Heart left ventricle (tissue), 16 donors: ENCODE measurements around the gene EYS. TPM values are rescaled to one million over a fixed set of nuclear protein-coding genes. Genes with fewer than 3 reads are reported as not detected.

Source experiments
- ATAC-seq, 4 donors: fragments of 200-7000 bp; cut with Tn5 transposase; one replicate each; pipeline ENCODE4 v1.9.1; 2020 to 2022; ENCODE audit warnings: moderate library complexity in 4 of 4, mild to moderate bottlenecking in 3 of 4, moderate number of reproducible peaks in 1 of 4
- DNase-seq, 5 donors: peaks; one replicate each; pipeline ENCODE4 v3.0.0-alpha.2; 2020
- H3K27ac ChIP-seq, 12 donors: fragments of 200-600 bp; sonication (generic) in 4 of 12; one replicate each; pipeline versions ENCODE4 v1.5.0 to v1.8.0; 2016 to 2022; ENCODE audit warnings: mild to moderate bottlenecking in 2 of 12
- H3K27me3 ChIP-seq, 9 donors: fragments of 200-600 bp; sonication (generic) in 2 of 9; one replicate each; pipeline versions ENCODE4 v1.5.1 to v1.8.0; 2016 to 2022; ENCODE audit warnings: mild to moderate bottlenecking in 3 of 9
- H3K36me3 ChIP-seq, 9 donors: fragments of 200-600 bp; sonication (generic) in 2 of 9; one replicate each; pipeline versions ENCODE4 v1.5.0 to v1.8.0; 2018 to 2022; ENCODE audit warnings: mild to moderate bottlenecking in 2 of 9
- H3K4me1 ChIP-seq, 12 donors: fragments of 200-600 bp; sonication (generic) in 4 of 12; one replicate each; pipeline versions ENCODE4 v1.5.0 to v1.8.0; 2016 to 2022; ENCODE audit warnings: mild to moderate bottlenecking in 3 of 12
- H3K4me3 ChIP-seq, 12 donors: fragments of 200-600 bp; sonication (generic) in 4 of 12; one replicate each; pipeline versions ENCODE4 v1.5.0 to v1.8.0; 2017 to 2022; ENCODE audit warnings: mild to moderate bottlenecking in 9 of 12, moderate library complexity in 4 of 12
- H3K9me3 ChIP-seq, 12 donors: fragments of 200-600 bp; sonication (generic) in 4 of 12; one replicate each; pipeline versions ENCODE4 v1.5.0 to v1.8.0; 2016 to 2022; ENCODE audit warnings: mild to moderate bottlenecking in 1 of 12
- POLR2A ChIP-seq, 2 donors: fragments of 450-650 bp; IDR thresholded peaks; one replicate each; pipeline ENCODE4 v1.6.1; 2017; ENCODE audit warnings: antibody characterized with exemption in 2 of 2, mild to moderate bottlenecking in 2 of 2, moderate library complexity in 2 of 2
- WGBS, 4 donors: extraction: QIAGEN DNeasy Blood & Tissue Kit in 2 of 4; methylation state at CpG; one replicate each; pipeline versions ENCODE4 v1.1.5 to v1.1.7; 2013 to 2018; 5-methylcytosine and 5-hydroxymethylcytosine counted together
- intact Hi-C, 10 donors: fragments of 100-400 bp; cut with DNase I; formaldehyde crosslinking; loops; one replicate each; pipeline versions ENCODE4 v1.11.1 to v1.14.2; 2022
- polyA plus RNA-seq, 2 donors: library from polyadenylated mRNA; stranded (reverse); fragments of 200-250 nt; gene quantifications; one replicate each; pipeline ENCODE4 v1.2.3, GENCODE V29; 2013
- total RNA-seq, 9 donors: library from RNA; depleted of rRNA in 2 of 9; stranded (reverse); fragments of >200 nt in 2 of 9; fragmentation: NEBNext Ultra II Directional in 3 of 9; extraction: Animal tissue kit (Norgen Biotek cat#: 25700) in 3 of 9; gene quantifications; one replicate each; pipeline versions ENCODE4 v1.1.0 to v1.2.4, GENCODE V29; 2016 to 2023
- TF ChIP-seq, protein P1 (sequence below), 12 donors: fragments of 200-600 bp; sonication (generic) in 4 of 12; IDR thresholded peaks; one replicate each; pipeline versions ENCODE4 v1.5.0 to v1.8.0; 2018 to 2022; ENCODE audit warnings: antibody characterized with exemption in 12 of 12, mild to moderate bottlenecking in 5 of 12
- donor health status: ischemic (EF 13 %, LVEDD 7.1; RV severe dilation, severe dysfunction).
- donor health status: healthy with polysubstance abuse.
- donor health status: DM: no; HTN: yes; CAD: no.
- donor health status: DM: no; HTN: no; CAD: no.
- donor health status: ischemic (EF 25% LVEDD 6.9; RV normal size, moderate dysfunction).
- donor health status: ischemic (EF 25% LVEDD 5.7; RV mildly dilated, moderate dysfunction).
- donor health status: healthy.
- donor health status: DM: yes; HTN: yes; CAD: no.
- donor health status: ischemic (EF 35%, LVEDD 5.7; RV mildly dilated, moderate dysfunction).
- donor health status: nonischemic (EF 11% LVEDD 7.7; RV severe dilation, severe dysfunction).
- donor health status: DM: yes; HTN: yes; CAD: no.
- donor health status: PGD.
- donor health status: ischemic (EF 29% LVEDD 5.4; RV normal size, mild dysfunction).
- donor health status: nonischemic (EF 23%, LVEDD 6.1; RV moderate dilation, normal function).

Gene EYS
- total and polyA plus RNA-seq, 11 donors, result 0.07 to 0.27 (median 0.08) TPM; not detected in 8

DNA sequence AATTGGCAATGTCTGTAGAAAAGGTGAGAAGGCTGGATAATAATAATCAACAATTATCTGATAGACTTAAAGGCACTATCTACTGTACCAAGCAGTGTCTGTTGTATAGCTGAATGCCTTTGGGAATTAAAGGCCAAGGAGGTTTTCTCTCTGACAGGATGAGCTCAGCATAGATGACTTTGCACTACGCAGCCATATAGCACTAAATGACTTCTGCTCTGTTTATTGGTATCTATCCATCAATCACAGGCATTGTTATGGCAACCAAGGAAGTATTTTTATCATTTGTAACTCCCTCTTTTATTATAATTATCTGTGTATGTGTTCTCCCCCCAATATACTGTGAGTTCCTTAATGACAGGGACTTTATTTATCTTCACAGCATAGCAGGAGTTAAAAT, 1417.1 kb downstream of the EYS start:
- no peak overlapping the region for H3K4me3 ChIP-seq
- intact Hi-C loops, result no loop called here
- H3K27ac ChIP-seq, result no peak overlapping the region
- H3K4me1 ChIP-seq, result no peaks in the 10 kb centered on the region
- ATAC-seq (no peak), DNase-seq (no peak)
- WGBS, 4 donors, result 74 to 88% (median 84%) methylated on average over 1 of the region's 1 CpG
- H3K27me3 ChIP-seq, result no peaks in the 10 kb centered on the region
- TF ChIP-seq POLR2A (IDR thresholded peaks at IDR 0.05), result no peak
- TF ChIP-seq, protein P1, sequence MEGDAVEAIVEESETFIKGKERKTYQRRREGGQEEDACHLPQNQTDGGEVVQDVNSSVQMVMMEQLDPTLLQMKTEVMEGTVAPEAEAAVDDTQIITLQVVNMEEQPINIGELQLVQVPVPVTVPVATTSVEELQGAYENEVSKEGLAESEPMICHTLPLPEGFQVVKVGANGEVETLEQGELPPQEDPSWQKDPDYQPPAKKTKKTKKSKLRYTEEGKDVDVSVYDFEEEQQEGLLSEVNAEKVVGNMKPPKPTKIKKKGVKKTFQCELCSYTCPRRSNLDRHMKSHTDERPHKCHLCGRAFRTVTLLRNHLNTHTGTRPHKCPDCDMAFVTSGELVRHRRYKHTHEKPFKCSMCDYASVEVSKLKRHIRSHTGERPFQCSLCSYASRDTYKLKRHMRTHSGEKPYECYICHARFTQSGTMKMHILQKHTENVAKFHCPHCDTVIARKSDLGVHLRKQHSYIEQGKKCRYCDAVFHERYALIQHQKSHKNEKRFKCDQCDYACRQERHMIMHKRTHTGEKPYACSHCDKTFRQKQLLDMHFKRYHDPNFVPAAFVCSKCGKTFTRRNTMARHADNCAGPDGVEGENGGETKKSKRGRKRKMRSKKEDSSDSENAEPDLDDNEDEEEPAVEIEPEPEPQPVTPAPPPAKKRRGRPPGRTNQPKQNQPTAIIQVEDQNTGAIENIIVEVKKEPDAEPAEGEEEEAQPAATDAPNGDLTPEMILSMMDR (IDR thresholded peaks at IDR 0.05), result no peak
- no peaks in the 10 kb centered on the region for H3K36me3 ChIP-seq
- peaks cover 0 to 7% (median 0%) of the 10 kb centered on the region in 12 donors for H3K9me3 ChIP-seq

DNA sequence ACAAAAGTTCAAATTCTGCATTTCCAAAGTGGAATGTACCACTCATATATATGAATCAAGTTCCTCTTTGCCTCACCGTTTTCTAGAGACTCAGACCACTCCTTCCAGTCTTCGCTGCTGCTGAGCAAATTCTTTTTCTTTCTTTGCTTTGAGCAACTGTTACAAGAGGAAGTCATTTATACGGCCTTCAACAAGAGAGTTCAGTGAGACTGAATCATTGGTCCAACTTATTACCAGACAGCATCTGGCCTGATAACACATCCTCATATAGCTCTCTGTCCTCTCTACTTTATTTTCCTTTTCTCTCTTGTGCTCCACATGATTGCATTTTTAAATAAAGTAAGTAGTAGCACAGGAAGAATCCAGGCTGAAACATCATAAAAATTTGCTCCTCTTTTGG, 1418.7 kb downstream of the EYS start:
- H3K9me3 ChIP-seq, result no peaks in the 10 kb centered on the region
- no peak for ATAC-seq

DNA sequence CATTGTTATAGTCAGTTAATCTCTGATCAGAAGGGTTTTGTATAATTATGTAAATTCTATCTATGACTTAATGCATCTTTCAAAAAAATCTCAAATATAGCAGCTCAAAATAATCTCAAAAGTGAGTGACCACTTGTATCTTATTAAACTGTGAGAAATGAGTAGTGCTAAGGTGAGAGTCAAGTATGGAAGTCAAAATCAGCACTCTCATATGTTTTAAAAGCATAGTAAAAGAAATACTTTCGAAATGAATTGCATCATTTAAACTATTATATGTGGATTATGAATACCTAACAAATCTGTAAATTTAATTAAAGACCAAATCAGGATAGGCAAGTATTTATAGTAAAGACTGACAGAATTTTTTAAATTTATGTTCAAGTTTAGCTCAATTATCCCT, 1425.9 kb downstream of the EYS start:
- intact Hi-C loops, result no loop called here
- Histone ChIP-seq H3K36me3 (no peaks in the 10 kb centered on the region), H3K27ac (no peak overlapping the region), H3K9me3 (no peaks in the 10 kb centered on the region), H3K4me1 (no peaks in the 10 kb centered on the region), H3K4me3 (no peak overlapping the region), H3K27me3 (no peaks in the 10 kb centered on the region)
- TF ChIP-seq, protein P1 (IDR thresholded peaks at IDR 0.05), result no peak
- TF ChIP-seq POLR2A (IDR thresholded peaks at IDR 0.05), result no peak
- ATAC-seq (no peak), DNase-seq (no peak)
- WGBS, 4 donors, result 84 to 88% (median 86%) methylated on average over 1 of the region's 1 CpG

More for the DNA sequence above, 1418.7 kb downstream of the EYS start:
- no peak overlapping the region for H3K27ac ChIP-seq
- no peak for DNase-seq
- intact Hi-C loops, result no loop called here
- WGBS, 4 donors, result 28 to 44% (median 33%) methylated on average over 3 of the region's 3 CpGs
- H3K27me3 ChIP-seq, result no peaks in the 10 kb centered on the region
- no peaks in the 10 kb centered on the region for H3K4me1 ChIP-seq
- H3K4me3 ChIP-seq, result no peak overlapping the region
- TF ChIP-seq, protein P1 (IDR thresholded peaks at IDR 0.05), result no peak
- TF ChIP-seq POLR2A (IDR thresholded peaks at IDR 0.05), result no peak
- H3K36me3 ChIP-seq, result no peaks in the 10 kb centered on the region

DNA sequence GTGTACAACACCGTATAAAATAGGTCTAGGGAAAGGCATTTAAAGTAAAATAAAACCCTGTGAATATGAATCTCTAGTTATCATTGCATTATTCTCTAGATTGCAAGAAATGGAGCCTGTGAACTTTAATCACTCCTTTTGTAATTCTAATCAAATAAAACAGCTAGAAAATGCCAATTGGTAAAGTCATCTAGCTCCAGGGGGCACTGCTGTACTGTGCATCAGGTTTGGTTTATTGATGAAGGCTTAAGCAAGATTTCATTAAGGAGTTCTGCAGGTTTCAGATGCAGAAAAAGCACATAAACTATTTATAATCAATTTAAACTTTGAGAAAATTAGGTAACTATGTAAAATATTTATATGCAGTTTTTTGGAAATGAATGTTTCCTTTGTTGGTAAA, 1426.5 kb downstream of the EYS start:
- Histone ChIP-seq H3K27ac (no peak overlapping the region), H3K36me3 (no peaks in the 10 kb centered on the region), H3K4me1 (no peaks in the 10 kb centered on the region), H3K27me3 (no peaks in the 10 kb centered on the region), H3K9me3 (no peaks in the 10 kb centered on the region), H3K4me3 (no peak overlapping the region)
- no peak for DNase-seq
- intact Hi-C loops, result no loop called here
- TF ChIP-seq, protein P1 (IDR thresholded peaks at IDR 0.05), result peak in 7 of 12 donors; percentile 16 to 50 (median 42)
- TF ChIP-seq POLR2A (IDR thresholded peaks at IDR 0.05), result no peak
- 55 to 61% (median 59%) methylated on average over 1 of the region's 1 CpG for WGBS, 4 donors
- no peak for ATAC-seq
